ENCODE results near the gene CEP112.

CEP112 gene

GRCh38 chr17:65666876-65667321 is 525.0 kb downstream of the CEP112 start:
- no peak for DNase-seq

DNA sequence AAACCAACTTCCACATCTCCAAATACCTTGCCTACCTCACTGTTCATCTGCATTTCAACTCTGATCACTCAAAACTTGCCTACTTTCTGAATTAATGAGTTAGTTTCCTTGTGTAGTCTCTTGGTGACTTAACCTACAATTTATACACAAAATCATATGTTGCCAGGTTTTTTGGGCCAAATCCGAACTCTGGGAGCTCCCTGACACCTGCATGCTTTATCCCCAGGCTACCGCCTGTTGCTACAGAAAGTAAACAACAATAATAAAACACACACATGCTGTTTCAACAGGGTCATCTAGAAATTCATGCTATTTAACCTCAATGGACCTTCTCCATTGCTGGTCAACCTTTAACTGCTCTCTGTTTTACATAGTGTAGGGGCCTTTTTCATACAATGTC is 526.0 kb downstream of the CEP112 start:
- no peak for DNase-seq

GRCh38 chr17:65664696-65665095 is 527.2 kb downstream of the CEP112 start:
- no peak for DNase-seq

- no peak for DNase-seq
These were observed 527.7 kb downstream of the CEP112 start for GRCh38 chr17:65664266-65664665.

GRCh38 chr17:65662196-65662595 is 529.7 kb downstream of the CEP112 start:
- DNase-seq: no peak

- DNase-seq: no peak
These were observed 531.0 kb downstream of the CEP112 start for GRCh38 chr17:65660947-65661346.

DNA sequence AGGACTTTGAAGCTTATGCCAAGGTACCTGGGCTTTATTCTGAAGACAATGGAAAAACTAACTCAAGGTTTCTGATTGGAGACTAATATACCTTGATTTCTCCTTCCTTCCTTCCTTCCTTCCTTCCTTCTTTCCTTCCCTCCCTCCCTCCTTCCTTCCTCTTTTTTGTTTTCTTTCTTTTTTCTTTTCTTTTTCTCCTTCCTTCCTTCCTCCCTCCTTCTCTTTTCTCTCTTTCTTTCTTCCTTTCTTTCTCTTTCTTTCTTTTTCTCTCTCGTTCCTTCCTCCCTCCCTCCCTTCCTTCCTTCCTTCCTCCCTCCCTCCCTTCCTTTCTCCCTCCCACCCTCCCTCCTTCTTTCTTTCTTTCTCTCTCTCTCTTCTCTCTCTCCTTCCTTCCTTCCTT is 531.9 kb downstream of the CEP112 start:
- DNase-seq: no peak

DNA sequence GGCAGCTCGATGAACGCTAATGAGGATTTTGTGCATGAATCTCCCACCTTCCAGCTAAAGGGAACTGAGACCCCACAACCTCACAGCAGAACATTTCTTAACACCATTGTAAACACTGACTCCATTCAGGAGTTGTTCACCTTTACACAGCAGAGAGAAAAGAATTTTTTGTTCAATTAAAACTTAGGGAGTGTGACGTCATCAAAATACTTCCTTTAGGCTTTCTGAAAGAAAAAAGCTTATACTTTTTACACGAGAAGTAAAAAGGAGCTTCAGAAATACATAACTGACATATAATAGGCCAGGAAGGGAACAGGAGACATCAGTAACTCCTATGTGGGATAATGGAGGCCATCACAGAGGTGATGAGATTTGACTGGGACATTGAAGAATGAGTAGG is 532.4 kb downstream of the CEP112 start:
- DNase-seq: no peak

DNA sequence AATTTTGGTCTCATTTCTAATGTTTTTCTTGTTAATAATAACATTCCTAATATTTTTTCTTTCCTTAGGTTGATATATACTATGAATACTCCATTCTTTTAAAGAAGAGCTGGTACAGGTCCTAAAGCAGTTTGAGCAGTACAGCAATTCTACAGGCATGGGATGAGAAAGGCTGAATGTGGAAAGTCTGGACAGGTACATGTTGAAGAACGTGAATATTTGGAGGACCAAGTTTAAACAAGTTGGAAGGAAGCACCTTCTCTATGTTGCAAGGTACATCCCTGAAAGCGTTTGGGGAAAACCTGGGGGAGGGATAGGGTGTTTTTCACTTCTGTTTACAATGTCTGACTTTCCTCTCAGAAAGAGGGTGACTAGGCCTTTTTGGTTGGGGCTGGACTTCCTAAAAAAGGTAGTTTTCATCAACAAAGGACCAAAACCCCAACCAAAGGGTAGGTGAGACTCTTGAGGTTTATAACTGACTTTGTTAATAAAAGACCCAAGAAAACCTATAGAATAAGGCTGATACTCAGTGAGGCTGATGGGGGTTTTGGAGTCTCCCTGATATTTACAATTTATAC is 534.6 kb downstream of the CEP112 start:
- no peak for DNase-seq

DNA sequence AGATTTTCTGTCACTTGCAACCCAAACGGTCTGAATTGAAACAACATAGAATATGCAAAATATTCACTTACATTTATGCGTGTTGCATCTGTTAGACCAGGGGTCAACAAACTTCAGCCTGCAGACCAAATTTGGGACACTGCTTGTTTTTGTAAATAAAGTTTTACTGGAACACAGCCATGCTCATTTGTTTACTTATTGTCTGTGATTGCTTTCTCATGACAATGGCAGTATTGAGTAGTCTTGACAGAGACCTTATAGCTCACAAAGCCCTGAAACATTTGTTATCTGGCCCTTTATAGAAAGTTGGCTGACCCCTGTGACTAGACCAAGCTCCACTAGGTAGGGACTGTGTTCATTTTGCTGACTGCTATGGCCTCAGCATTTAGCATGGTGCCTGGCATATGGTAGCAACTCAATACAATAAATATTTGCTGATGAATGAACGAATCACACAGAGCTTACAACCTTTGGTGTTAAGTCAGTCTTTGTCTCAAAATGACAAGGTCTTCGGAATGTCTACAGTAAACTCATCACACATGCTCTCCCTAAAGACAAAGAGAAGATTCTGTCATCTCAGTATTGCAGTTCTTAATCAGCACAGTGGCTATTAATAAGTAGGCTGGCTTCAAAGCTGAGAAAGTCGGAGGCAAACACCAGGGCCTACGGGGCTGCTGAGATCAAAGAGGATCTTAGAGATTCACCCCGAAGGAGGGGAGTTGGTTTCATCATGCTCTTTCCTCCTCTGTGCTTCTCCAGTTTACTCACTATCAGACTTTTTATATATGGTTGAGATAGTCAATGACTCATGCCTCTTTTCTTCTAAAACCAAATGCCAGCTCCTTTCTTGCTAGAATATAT is 535.3 kb downstream of the CEP112 start:
- DNase-seq: no peak

DNA sequence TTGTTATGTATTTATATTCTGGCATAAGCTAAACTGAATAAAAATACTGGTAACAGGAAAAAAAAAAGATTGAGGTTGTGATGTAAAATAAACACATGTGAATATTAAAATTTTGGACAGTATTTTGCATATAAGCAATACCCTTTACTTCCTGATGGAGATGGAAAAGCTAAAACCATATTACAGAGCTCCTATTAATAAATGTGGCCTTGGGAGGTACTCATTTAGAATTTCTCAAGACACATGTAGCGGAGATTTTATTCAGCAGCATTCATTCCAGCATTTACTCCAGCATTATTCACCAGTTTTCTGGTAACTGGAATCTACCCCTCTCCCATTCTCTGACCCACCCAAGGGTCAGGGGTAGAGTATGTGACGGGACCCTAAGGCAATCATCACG is 536.2 kb downstream of the CEP112 start:
- no peak for DNase-seq

DNA sequence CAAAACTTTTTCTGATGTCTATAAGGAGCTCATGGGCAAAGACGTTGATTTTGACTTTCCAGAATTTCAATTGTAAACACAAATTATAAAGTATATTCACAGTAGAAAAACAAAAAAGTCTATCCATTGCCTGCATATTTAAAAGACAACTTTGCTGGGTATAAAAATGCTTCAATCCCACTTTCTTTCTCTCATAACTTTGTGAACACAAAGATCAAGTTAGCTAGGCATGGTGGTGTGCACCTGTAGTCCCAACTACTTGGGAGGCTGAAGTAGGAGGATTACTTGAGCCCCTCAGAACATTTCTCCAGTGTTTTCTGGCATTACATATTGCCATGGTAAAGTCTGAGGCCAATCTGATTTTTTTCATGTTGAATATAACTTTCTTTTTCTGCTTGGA is 547.4 kb downstream of the CEP112 start:
- DNase-seq: no peak

DNA sequence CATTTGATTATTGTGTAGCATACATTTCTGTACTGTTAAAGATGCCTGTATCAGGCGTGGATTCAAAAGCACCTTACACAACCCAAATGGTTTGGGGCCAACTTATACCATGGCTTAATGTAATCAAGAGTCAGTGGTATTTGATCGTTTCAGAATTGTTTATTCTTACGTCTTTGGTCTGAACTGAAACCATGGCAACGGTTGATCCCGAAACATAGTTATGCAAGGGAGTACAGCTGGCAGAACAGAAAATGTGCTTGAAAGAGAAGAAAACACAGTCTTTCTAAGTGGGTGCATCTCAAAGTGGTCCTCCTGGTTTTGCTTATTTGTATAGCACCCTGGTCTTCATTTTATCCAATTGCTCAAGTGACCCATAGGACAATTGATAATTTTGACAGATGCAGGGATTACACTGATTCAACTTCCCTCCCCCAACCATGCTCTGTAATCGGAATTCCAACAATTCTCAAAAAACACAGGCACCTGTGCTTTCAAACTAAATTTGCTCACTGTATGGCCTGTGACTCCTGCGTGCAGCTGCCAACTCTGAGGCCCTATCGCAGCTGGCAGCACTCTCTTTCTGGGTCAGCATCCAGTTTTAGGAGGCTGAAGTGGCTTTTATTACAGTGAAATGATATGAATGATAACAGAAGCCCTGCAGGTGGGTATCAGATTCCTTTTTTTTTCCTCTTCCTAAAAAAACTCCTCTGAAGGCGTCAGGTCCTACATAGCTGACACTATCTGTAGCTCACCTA is 553.5 kb downstream of the CEP112 start:
- DNase-seq: no peak

DNA sequence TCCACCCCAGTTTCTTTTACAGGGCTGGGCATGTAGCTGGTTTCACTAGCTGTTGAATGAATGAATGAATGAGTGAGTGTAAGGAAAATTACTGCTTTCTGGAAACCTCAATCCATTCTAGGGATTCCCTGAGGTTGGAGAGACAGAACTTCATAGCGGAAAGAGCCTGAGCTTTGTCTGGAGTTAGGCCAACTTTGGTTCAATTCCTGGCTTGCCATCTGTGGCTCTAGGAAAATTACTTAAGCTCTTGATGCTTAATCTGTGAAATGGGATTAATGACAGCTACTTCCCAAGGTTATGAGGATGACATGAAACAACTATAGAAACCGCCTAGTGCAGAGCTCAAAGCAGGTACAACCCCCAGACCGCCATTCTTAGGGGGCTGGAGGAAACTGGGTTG is 554.1 kb downstream of the CEP112 start:
- no peak for DNase-seq

DNA sequence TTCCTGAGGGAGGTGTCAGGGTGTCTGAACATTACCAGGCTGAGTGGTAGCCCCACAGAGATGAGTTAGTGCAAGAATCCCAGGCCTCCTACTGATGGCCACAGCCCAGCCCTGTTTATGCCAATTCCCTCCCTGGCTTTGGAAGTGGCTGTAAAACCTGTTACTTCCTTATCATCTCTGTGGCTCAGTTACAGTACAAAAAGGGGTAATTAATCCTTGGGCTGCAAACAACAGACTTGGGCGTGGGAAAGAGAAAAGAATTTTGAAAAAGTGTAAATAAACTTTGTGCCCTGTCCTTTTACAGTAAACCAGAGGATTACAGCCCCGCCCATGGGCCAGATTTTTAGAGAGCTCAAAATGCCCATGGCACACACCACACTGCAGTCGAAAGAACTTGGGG is 557.4 kb downstream of the CEP112 start:
- DNase-seq: no peak

DNA sequence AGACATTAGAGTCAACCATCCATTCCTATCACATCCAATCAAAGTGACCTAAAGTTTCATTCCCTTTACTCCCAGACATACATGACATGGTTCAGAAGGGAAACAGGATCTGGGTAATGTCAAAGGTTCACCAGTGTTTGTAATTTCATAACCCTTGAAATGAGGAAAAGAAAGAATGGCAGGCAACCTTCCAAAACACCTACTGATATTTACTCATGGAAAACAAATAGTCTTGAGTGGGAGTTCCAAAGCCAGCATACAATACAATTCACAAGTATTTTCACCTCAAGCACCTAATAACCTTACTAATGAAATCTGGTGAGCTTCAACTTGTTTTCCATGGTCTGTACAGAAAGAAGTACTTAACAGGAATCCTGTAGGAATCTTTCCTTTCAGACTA is 557.9 kb downstream of the CEP112 start:
- DNase-seq: no peak

DNA sequence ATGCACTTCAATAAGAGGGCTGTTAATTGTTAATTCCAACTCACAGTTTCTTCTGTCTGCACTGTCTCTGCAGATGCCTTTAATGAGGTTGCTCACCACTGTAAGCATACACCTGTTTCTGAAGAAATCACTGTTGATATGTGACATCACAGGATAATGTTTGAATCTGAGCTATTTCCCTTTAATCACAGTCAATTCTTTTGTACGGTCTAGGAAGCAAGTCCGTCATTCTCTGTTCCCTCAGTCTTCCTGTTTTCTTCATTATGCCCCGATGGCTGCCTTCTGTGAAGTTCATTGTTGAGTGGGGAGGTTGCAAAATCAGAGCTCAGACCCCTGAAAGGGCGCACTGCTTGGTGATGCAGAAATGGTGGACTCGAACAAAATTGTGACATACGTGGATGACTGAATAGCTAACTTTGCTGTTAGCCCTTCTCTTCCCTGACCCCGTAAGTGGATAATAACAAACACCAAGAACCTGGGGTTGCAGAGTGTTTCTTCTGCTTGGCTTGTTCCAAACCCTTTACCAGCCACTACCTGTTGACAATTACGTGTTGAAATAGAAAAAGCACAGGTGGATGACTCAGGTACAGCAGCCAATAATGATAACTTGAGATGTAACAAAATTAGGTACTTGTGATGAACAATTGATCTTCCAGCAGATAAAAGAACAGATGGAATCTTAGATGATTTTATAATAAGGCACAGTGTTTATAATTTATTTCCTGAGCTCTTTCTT is 558.6 kb downstream of the CEP112 start:
- no peak for DNase-seq

GRCh38 chr17:65630502-65630901 is 561.4 kb downstream of the CEP112 start:
- DNase-seq: no peak

GRCh38 chr17:65629234-65629690 is 562.7 kb downstream of the CEP112 start:
- DNase-seq: no peak

DNA sequence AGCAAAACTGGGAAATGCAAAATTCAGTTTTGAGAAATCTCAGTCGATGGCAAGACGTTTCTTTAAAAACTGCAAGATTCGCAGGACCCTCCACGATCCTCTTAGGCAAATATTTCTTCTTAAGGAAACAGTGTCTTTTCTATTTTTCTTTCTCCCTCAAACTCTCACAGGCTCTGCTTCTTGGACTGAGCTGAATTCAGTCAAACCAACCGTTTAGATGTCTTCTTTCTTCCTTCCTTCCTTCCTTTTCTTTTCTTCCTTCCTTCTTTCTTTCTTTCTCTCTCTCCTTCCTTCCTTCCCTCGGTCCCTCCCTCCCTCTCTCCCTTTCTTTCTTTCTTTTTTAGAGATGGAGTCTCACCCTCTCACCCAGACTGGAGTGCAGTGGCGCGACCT is 563.3 kb downstream of the CEP112 start:
- DNase-seq: no peak

- DNase-seq: no peak
These were observed 563.9 kb downstream of the CEP112 start for GRCh38 chr17:65627891-65628643.

DNA sequence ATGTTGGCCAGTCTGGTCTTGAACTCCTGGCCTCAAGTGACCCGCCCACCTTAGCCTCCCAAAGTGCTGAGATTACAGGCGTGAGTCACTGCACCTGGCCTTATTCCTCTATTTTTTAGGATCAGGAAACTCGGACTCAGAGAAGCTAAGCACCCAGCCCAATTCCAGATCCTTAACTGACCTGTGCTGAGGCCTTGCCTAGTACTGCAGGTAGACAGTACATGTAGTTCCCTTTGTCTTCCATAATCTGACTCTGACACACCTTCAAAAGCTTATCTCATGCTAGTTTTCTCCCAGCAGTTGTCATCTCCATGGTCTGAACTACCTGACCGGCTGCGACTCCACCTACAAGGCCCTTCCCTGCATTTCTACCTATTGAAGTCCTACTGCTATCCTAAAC is 564.8 kb downstream of the CEP112 start:
- DNase-seq: no peak

Measured in CD4-positive, alpha-beta T cell treated with Interferon gamma for 1 hour (primary cell).